Measurements from ENCODE around the gene E4F1.

DNA sequence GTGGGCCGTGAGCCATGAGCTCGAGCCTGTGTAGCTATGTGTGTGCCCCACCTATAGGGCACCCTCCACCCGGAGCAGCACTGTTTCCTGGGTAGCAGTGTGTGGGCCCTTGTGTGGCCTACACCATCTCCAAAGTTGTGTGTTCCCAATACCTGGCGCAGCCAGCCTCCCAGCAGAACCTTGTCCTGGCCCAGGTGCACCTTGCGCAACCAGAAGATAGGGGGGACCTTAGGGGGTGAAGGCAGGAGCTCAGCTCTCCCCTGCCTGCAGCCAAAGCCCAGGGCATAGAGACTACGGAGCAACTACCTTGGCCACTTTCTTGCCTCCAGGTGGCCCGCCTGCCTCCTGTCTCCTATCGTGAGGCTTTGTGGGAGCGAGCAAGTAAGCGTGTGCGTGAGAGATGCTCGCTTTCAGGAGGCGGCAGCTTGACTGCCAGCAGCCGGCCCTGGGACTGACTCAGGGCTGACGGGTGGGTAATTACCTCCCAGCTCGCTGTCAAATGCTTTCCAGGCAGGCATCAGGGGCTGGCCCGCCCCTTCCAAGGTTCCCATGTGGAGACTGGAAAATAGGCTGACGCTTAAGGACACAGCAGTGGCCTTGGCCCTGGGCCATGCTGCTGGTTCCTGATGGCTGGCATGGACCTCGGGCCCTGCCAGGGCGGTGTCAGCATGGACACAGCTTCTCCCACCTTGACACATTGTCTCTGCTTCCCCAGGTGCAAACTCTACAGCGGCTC is 48.8 kb upstream of the E4F1 start:
- TF ChIP-seq, protein P1, sequence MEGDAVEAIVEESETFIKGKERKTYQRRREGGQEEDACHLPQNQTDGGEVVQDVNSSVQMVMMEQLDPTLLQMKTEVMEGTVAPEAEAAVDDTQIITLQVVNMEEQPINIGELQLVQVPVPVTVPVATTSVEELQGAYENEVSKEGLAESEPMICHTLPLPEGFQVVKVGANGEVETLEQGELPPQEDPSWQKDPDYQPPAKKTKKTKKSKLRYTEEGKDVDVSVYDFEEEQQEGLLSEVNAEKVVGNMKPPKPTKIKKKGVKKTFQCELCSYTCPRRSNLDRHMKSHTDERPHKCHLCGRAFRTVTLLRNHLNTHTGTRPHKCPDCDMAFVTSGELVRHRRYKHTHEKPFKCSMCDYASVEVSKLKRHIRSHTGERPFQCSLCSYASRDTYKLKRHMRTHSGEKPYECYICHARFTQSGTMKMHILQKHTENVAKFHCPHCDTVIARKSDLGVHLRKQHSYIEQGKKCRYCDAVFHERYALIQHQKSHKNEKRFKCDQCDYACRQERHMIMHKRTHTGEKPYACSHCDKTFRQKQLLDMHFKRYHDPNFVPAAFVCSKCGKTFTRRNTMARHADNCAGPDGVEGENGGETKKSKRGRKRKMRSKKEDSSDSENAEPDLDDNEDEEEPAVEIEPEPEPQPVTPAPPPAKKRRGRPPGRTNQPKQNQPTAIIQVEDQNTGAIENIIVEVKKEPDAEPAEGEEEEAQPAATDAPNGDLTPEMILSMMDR (IDR thresholded peaks at IDR 0.05 in 4 of 5, conservative IDR thresholded peaks at IDR 0.05 in 1 of 5) = no peak
- no peak for TF ChIP-seq POLR2A (IDR thresholded peaks at IDR 0.05)

Measured in gastrocnemius medialis (tissue), 4 donors.